ENCODE results near the gene CD58. TPM values are rescaled to one million over a fixed set of nuclear protein-coding genes. Genes with fewer than 3 reads are reported as not detected.

CD58 gene
- total RNA-seq, 1 experiment from 2014 or later = 11.0 TPM

GRCh38 chr1:116585886-116586285, 15.1 kb upstream of the CD58 start:
- BruUV-seq (replicated peaks) = no TSS peak
- Mint-ChIP-seq H3K4me3 (ENCODE audit: unreplicated experiment) (no peak overlapping the region), H3K27ac (ENCODE audit: low read depth, unreplicated experiment) (no peak overlapping the region), H3K4me1 (ENCODE audit: insufficient read depth, unreplicated experiment) (peaks cover 9% of the 10 kb centered on the region), H3K9me3 (ENCODE audit: unreplicated experiment) (no peaks in the 10 kb centered on the region), H3K36me3 (ENCODE audit: insufficient read depth, unreplicated experiment) (peaks cover 6% of the 10 kb centered on the region), H3K27me3 (ENCODE audit: insufficient read depth, unreplicated experiment) (no peaks in the 10 kb centered on the region)
- ChIA-PET CTCF (interaction anchor here (0.6 to 1.9 kb wide), 2 partner anchors 10 to 375 kb away, joined by 3 to 8 read pairs; no protein-coding TSS in a partner anchor), POLR2A (no interaction called here)
- no peak for TF ChIP-seq CTCF (IDR thresholded peaks at IDR 0.05; ENCODE audit: unreplicated experiment)
- no peak for DNase-seq (ENCODE audit: unreplicated experiment)
- intact Hi-C loops (cut with micrococcal nuclease) = no loop called here

- no peaks in the 10 kb centered on the region for H3K36me3 Mint-ChIP-seq (ENCODE audit: insufficient read depth, unreplicated experiment)
- BruUV-seq (replicated peaks) = no TSS peak
- no peak overlapping the region for H3K4me3 Mint-ChIP-seq (ENCODE audit: unreplicated experiment)
- ChIA-PET POLR2A (no interaction called here), CTCF (interaction anchor here (0.8 to 1.3 kb wide), 2 partner anchors 14 to 431 kb away, joined by 5 read pairs; no protein-coding TSS in a partner anchor)
- no peak for DNase-seq (ENCODE audit: unreplicated experiment)
- H3K27ac Mint-ChIP-seq (ENCODE audit: low read depth, unreplicated experiment) = no peak overlapping the region
- no peaks in the 10 kb centered on the region for H3K4me1 Mint-ChIP-seq (ENCODE audit: insufficient read depth, unreplicated experiment)
- TF ChIP-seq CTCF (IDR thresholded peaks at IDR 0.05; ENCODE audit: unreplicated experiment) = no peak
- intact Hi-C loops (cut with micrococcal nuclease) = no loop called here
- H3K27me3 Mint-ChIP-seq (ENCODE audit: insufficient read depth, unreplicated experiment) = no peaks in the 10 kb centered on the region
- H3K9me3 Mint-ChIP-seq (ENCODE audit: unreplicated experiment) = no peaks in the 10 kb centered on the region
Observed at GRCh38 chr1:116581323-116581885, 10.6 kb upstream of the CD58 start.

- no peak for DNase-seq (ENCODE audit: unreplicated experiment)
- POLR2A ChIA-PET = no interaction called here
- intact Hi-C loops (cut with micrococcal nuclease) = no loop called here
- H3K9me3 Mint-ChIP-seq (ENCODE audit: unreplicated experiment) = no peaks in the 10 kb centered on the region
- no peak for TF ChIP-seq CTCF (IDR thresholded peaks at IDR 0.05; ENCODE audit: unreplicated experiment)
- H3K36me3 Mint-ChIP-seq (ENCODE audit: insufficient read depth, unreplicated experiment) = peaks cover 3% of the 10 kb centered on the region
- CTCF ChIA-PET = interaction anchor here (0.6 to 0.8 kb wide), 2 partner anchors 175 to 430 kb away, joined by 3 to 5 read pairs; no protein-coding TSS in a partner anchor
- no peaks in the 10 kb centered on the region for H3K4me1 Mint-ChIP-seq (ENCODE audit: insufficient read depth, unreplicated experiment)
- no peak overlapping the region for H3K27ac Mint-ChIP-seq (ENCODE audit: low read depth, unreplicated experiment)
- no peak overlapping the region for H3K4me3 Mint-ChIP-seq (ENCODE audit: unreplicated experiment)
- no peaks in the 10 kb centered on the region for H3K27me3 Mint-ChIP-seq (ENCODE audit: insufficient read depth, unreplicated experiment)
- no TSS peak for BruUV-seq (replicated peaks)
Observed at GRCh38 chr1:116580446-116581322, 9.9 kb upstream of the CD58 start.

GRCh38 chr1:116579259-116579875, 8.5 kb upstream of the CD58 start:
- Mint-ChIP-seq H3K27ac (ENCODE audit: low read depth, unreplicated experiment) (no peak overlapping the region), H3K27me3 (ENCODE audit: insufficient read depth, unreplicated experiment) (no peaks in the 10 kb centered on the region), H3K36me3 (ENCODE audit: insufficient read depth, unreplicated experiment) (peaks cover 6% of the 10 kb centered on the region), H3K9me3 (ENCODE audit: unreplicated experiment) (no peaks in the 10 kb centered on the region), H3K4me1 (ENCODE audit: insufficient read depth, unreplicated experiment) (no peaks in the 10 kb centered on the region), H3K4me3 (ENCODE audit: unreplicated experiment) (no peak overlapping the region)
- ChIA-PET POLR2A (no interaction called here), CTCF (interaction anchor here (0.6 to 0.7 kb wide), 2 partner anchors 16 to 158 kb away, joined by 3 to 4 read pairs; no protein-coding TSS in a partner anchor)
- TF ChIP-seq CTCF (IDR thresholded peaks at IDR 0.05; ENCODE audit: unreplicated experiment) = no peak
- no peak for DNase-seq (ENCODE audit: unreplicated experiment)
- BruUV-seq (replicated peaks) = no TSS peak
- intact Hi-C loops (cut with micrococcal nuclease) = loop anchor here (10.0 kb wide), 2 partner anchors 275 to 445 kb away; no protein-coding TSS in a partner anchor

All from MCF 10A (cell line).